Upper lobe of left lung (tissue), 6 donors: ENCODE results near the gene CTBP2. TPM values are rescaled to one million over a fixed set of nuclear protein-coding genes. Genes with fewer than 3 reads are reported as not detected.

Experiments used
- ATAC-seq, 2 donors: fragments of 200-7000 bp; cut with Tn5 transposase; one replicate each; pipeline ENCODE4 v1.9.1; 2022; ENCODE audit warnings: mild to moderate bottlenecking in 2 of 2, moderate library complexity in 2 of 2; ENCODE audit not compliant: low FRiP score in 2 of 2
- DNase-seq, 2 donors: peaks; one replicate each; pipeline ENCODE4 v3.0.0-alpha.2; 2019 to 2020
- H3K27ac ChIP-seq, 4 donors: fragments of 200-600 bp; sonication (generic); one replicate each; pipeline ENCODE4 v1.5.1; 2016 to 2019
- H3K27me3 ChIP-seq, 4 donors: fragments of 200-600 bp; sonication (generic); one replicate each; pipeline ENCODE4 v1.5.1; 2017 to 2019
- H3K36me3 ChIP-seq, 4 donors: fragments of 200-600 bp; sonication (generic); one replicate each; pipeline ENCODE4 v1.5.1; 2016 to 2019
- H3K4me1 ChIP-seq, 4 donors: fragments of 200-600 bp; sonication (generic); one replicate each; pipeline ENCODE4 v1.5.1; 2018 to 2019
- H3K4me3 ChIP-seq, 4 donors: fragments of 200-600 bp; sonication (generic); one replicate each; pipeline ENCODE4 v1.5.1; 2017 to 2019; ENCODE audit warnings: mild to moderate bottlenecking in 2 of 4, moderate library complexity in 1 of 4
- H3K9me3 ChIP-seq, 4 donors: fragments of 200-600 bp; sonication (generic); one replicate each; pipeline ENCODE4 v1.5.1; 2018 to 2019
- EP300 ChIP-seq, 4 donors: sonication (generic); formaldehyde crosslinking; IDR thresholded peaks; one replicate each; pipeline ENCODE4 v1.5.1; 2017; ENCODE audit warnings: antibody characterized with exemption in 4 of 4, control low read depth in 2 of 4
- POLR2A ChIP-seq, 4 donors: fragments of 450-650 bp; IDR thresholded peaks; one replicate each; pipeline ENCODE4 v1.5.1; 2016 to 2017; ENCODE audit warnings: antibody characterized with exemption in 4 of 4, mild to moderate bottlenecking in 2 of 4
- POLR2AphosphoS5 ChIP-seq, 2 donors: sonication (generic); formaldehyde crosslinking; IDR thresholded peaks; one replicate each; pipeline ENCODE4 v1.5.1; 2017; ENCODE audit warnings: antibody characterized with exemption in 2 of 2
- WGBS, 2 donors: methylation state at CpG; one replicate each; pipeline ENCODE4 v1.1.5; 2017 to 2018; 5-methylcytosine and 5-hydroxymethylcytosine counted together
- total RNA-seq, 6 donors: library from RNA; depleted of rRNA in 4 of 6; stranded (reverse); fragments of >200 nt in 4 of 6; gene quantifications; one replicate each; pipeline versions ENCODE4 v1.1.0 to v1.2.1, GENCODE V29; 2016 to 2021
- TF ChIP-seq, protein P1 (sequence below), 6 experiments: fragments of 450-650 bp in 4 of 6; fragments of 200-600 bp in 2 of 6; sonication (generic) in 2 of 6; IDR thresholded peaks; one replicate each; pipeline ENCODE4 v1.5.1; 2016 to 2019; ENCODE audit warnings: antibody characterized with exemption in 6 of 6
- donor health status: DM: no; HTN: no; CAD: no; lungs with moderate emphysema.
- donor health status: DM: no; HTN: yes; CAD: no; lungs with severe emphysema.

CTBP2 gene
- total RNA-seq, 6 donors from 2014 or later, result 47.1 to 82.5 (median 59.7) TPM

DNA sequence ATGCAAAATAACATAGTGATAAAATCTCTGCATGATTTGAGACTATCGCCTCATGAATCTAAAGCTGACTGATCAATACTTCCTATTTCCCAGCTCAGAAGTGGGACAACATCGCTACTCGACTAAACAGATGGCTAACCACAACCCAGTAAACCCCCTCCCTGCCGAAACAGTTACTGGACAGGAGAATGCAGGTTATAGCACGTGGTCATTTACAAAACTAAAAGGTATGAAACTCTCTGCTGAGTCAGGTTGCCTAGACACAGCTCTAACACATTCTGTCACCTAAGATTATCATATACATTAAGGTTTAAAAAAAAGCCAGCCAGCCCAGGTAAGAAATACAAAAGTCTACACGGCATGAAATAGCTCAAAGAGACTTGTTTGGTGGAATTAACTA, 64.0 kb downstream of the CTBP2 start:
- Histone ChIP-seq H3K36me3 (peaks cover 0 to 5% (median 2%) of the 10 kb centered on the region in 4 donors), H3K27me3 (no peaks in the 10 kb centered on the region), H3K9me3 (no peaks in the 10 kb centered on the region), H3K4me1 (peaks cover 29 to 55% (median 48%) of the 10 kb centered on the region in 4 donors), H3K4me3 (no peak overlapping the region), H3K27ac (peak overlapping the region in 1 of 4 donors; percentile 58)
- DNase-seq (no peak), ATAC-seq (no peak)
- TF ChIP-seq POLR2A (IDR thresholded peaks at IDR 0.05) (no peak), EP300 (IDR thresholded peaks at IDR 0.05) (no peak)
- TF ChIP-seq, protein P1, sequence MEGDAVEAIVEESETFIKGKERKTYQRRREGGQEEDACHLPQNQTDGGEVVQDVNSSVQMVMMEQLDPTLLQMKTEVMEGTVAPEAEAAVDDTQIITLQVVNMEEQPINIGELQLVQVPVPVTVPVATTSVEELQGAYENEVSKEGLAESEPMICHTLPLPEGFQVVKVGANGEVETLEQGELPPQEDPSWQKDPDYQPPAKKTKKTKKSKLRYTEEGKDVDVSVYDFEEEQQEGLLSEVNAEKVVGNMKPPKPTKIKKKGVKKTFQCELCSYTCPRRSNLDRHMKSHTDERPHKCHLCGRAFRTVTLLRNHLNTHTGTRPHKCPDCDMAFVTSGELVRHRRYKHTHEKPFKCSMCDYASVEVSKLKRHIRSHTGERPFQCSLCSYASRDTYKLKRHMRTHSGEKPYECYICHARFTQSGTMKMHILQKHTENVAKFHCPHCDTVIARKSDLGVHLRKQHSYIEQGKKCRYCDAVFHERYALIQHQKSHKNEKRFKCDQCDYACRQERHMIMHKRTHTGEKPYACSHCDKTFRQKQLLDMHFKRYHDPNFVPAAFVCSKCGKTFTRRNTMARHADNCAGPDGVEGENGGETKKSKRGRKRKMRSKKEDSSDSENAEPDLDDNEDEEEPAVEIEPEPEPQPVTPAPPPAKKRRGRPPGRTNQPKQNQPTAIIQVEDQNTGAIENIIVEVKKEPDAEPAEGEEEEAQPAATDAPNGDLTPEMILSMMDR (IDR thresholded peaks at IDR 0.05), result no peak
- 55 to 66% methylated on average over 6 of the region's 6 CpGs for WGBS, 2 donors

DNA sequence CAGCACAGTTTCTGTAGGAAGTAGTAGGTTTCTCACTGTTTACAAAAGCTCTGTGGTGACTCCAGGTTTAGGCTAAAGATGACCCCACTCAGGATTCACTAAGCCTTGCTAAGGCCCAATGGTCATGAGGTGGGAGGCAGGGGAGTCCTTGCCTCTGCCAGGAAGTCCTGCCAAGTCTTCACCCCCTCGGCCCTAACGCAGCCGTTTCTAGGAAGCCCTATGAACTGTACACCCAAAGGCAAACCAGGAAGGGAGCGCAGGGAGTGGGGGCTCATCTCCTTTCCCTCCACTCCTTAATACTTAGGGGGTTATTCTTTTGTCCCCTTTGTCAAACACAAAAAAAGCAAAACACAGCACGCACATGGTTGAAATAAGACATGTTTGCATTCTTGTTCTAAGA, 64.6 kb downstream of the CTBP2 start:
- TF ChIP-seq EP300 (IDR thresholded peaks at IDR 0.05) (no peak), POLR2AphosphoS5 (IDR thresholded peaks at IDR 0.05) (no peak)
- ATAC-seq, result no peak
- Histone ChIP-seq H3K27me3 (no peaks in the 10 kb centered on the region), H3K9me3 (no peaks in the 10 kb centered on the region), H3K4me1 (peaks cover 29 to 54% (median 44%) of the 10 kb centered on the region in 4 donors), H3K36me3 (peaks cover 0 to 5% (median 2%) of the 10 kb centered on the region in 4 donors), H3K27ac (peak overlapping the region in 3 of 4 donors; percentile 20 to 76 (median 58)), H3K4me3 (no peak overlapping the region)
- no peak for DNase-seq
- 65 to 68% methylated on average over 4 to 5 of the region's 5 CpGs for WGBS, 2 donors

DNA sequence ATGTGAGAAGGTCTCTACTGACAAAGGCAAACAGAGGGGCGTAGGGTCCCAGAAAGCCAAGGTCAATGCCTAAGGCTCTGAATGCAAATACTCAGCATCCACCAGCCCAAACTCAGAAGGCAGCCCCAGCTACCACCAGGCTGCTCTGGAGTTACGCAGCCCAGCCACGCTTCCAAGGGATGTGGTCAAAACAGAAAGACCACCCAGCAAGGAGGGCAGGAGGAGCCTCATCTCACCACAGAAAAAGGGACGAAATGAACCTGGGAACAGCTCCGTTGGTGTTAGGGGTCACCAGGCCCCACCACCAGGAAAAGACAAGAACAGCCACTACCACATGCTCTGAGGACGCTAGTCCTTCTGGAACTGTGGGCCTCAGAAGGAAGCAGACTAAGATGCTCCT, 65.1 kb downstream of the CTBP2 start:
- DNase-seq (no peak), ATAC-seq (no peak)
- H3K36me3 ChIP-seq, result peaks cover 0 to 5% (median 2%) of the 10 kb centered on the region in 4 donors
- peaks cover 29 to 56% (median 45%) of the 10 kb centered on the region in 4 donors for H3K4me1 ChIP-seq
- TF ChIP-seq POLR2A (IDR thresholded peaks at IDR 0.05) (no peak), EP300 (IDR thresholded peaks at IDR 0.05) (no peak), POLR2AphosphoS5 (IDR thresholded peaks at IDR 0.05) (no peak)
- TF ChIP-seq, protein P1 (IDR thresholded peaks at IDR 0.05), result no peak
- no peak overlapping the region for H3K4me3 ChIP-seq
- no peaks in the 10 kb centered on the region for H3K27me3 ChIP-seq
- WGBS, 2 donors, result 90% methylated on average over 3 to 6 of the region's 6 CpGs
- no peaks in the 10 kb centered on the region for H3K9me3 ChIP-seq
- H3K27ac ChIP-seq, result peak overlapping the region in 3 of 4 donors; percentile 20 to 86 (median 76)

DNA sequence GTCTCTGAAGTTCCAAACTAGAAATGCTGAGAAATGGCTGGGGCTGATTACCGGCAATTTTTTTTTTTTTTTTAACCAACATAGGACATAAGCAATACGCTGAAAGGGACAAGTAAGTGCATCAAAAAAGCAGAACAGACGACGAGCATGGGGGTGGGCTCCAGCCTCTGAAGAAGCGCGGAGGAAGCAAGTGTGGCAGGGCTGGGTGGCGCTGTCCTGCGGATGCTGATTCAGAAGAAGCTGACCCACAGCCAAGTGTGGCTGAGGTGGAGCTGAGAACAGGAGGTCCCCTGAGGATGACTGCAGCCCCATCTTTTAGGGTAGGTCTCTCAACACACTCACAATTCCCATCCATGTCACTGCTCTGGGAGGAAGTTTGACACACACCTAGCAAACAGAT, 65.6 kb downstream of the CTBP2 start:
- DNase-seq (no peak), ATAC-seq (peak in 1 of 2 donors; percentile 31)
- no peak overlapping the region for H3K4me3 ChIP-seq
- WGBS, 2 donors, result 47 to 68% methylated on average over 8 of the region's 8 CpGs
- H3K36me3 ChIP-seq, result peaks cover 0 to 5% (median 2%) of the 10 kb centered on the region in 4 donors
- H3K9me3 ChIP-seq, result no peaks in the 10 kb centered on the region
- TF ChIP-seq POLR2AphosphoS5 (IDR thresholded peaks at IDR 0.05) (no peak), POLR2A (IDR thresholded peaks at IDR 0.05) (no peak), EP300 (IDR thresholded peaks at IDR 0.05) (no peak)
- TF ChIP-seq, protein P1 (IDR thresholded peaks at IDR 0.05), result no peak
- no peaks in the 10 kb centered on the region for H3K27me3 ChIP-seq
- peaks cover 29 to 59% (median 48%) of the 10 kb centered on the region in 4 donors for H3K4me1 ChIP-seq
- H3K27ac ChIP-seq, result peak overlapping the region in 3 of 4 donors; percentile 38 to 86 (median 76)

DNA sequence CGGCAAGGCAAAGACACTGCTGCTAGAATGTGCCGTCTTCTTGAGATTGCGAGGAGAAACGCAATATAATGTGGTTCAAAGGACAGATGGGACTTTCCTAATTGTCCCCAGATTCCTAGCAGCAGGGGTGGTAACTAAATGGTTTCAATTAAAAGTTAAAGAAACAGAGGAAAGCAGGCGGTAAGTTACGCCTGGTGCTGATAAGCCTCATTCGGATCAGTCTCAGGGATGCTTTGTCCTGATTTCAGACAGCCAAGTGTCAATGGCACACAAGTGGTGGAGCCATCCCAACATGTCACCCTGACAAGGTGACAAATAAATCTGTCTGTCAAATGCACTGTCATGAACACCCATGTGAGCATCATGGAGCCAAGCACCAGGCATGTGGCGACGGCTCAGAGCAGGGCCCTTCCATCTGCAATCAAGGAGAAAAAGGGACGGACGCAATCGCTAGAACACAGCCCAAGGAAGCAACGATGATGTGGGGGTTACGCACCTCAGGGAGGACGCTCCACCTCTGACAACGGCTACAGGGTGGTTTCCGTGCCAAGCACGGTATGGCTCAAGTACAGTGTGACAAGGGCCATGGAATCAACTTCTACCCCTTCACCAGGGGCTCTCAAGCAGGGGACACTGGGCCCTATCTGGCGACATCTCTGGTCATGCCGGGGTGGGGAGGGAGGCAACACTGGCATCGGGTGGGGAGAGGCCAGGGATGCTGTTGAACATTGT, 66.2 kb downstream of the CTBP2 start:
- no peaks in the 10 kb centered on the region for H3K27me3 ChIP-seq
- peaks cover 29 to 66% (median 55%) of the 10 kb centered on the region in 4 donors for H3K4me1 ChIP-seq
- H3K36me3 ChIP-seq, result peaks cover 0 to 5% (median 2%) of the 10 kb centered on the region in 4 donors
- WGBS, 2 donors, result 90 to 94% methylated on average over 21 of the region's 21 CpGs
- H3K9me3 ChIP-seq, result no peaks in the 10 kb centered on the region
- ATAC-seq, result no peak
- TF ChIP-seq, protein P1 (IDR thresholded peaks at IDR 0.05), result no peak
- TF ChIP-seq POLR2A (IDR thresholded peaks at IDR 0.05), result no peak
- no peak for TF ChIP-seq EP300 (IDR thresholded peaks at IDR 0.05)
- TF ChIP-seq POLR2AphosphoS5 (IDR thresholded peaks at IDR 0.05), result no peak
- DNase-seq, result no peak
- H3K27ac ChIP-seq, result peak overlapping the region; percentile 38 to 86 (median 71)
- H3K4me3 ChIP-seq, result no peak overlapping the region
